22Rv1 (cell line): ENCODE results near the gene CKB.

Experiments used
- ZFX ChIP-seq: fragments of 450-650 bp; IDR thresholded peaks from 2 replicates; pipeline ENCODE4 v1.6.1; 2017; ENCODE audit warnings: antibody characterized with exemption, borderline replicate concordance
- TF ChIP-seq, protein P1 (sequence below): fragments of 450-650 bp; IDR thresholded peaks from 2 replicates; pipeline ENCODE4 v1.5.1; 2017; ENCODE audit warnings: mild to moderate bottlenecking

DNA sequence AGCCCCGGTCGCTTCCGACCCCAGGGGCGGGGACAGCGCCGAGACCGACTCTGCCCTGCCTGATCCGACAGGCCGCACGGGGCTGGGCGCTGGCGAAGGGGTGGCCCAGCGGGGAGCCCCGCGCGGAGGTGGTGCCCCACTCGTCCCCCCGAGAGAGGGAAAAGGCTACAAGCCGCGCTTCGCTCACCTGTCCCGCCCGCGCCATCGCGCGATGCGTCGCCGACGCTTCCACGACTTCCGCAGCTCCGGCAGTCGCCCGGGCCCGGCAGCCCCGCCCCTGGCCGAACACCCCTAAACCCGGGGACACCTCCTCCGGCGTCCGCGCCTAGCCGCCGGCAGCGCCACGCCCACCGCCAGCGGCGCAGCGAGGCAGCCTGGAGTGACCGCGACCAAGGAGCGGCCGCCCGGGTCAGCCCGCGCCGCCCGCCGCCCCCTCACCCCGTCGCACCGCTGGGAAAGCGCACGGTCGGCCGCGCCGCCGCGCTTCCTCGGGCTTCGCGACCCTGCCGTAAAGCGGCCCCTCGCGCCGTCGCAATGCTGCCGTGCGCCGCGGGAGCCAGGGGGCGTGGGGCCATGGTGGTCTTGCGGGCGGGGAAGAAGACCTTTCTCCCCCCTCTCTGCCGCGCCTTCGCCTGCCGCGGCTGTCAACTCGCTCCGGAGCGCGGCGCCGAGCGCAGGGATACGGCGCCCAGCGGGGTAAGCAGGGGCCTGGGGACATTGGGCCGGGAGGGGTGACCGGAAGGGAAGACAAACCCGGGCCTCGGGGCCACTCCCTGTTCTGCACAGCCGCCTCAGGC lies 40.0 kb upstream of the CKB start, which contains the start of the genes BAG5 and COA8:
- TF ChIP-seq, protein P1, sequence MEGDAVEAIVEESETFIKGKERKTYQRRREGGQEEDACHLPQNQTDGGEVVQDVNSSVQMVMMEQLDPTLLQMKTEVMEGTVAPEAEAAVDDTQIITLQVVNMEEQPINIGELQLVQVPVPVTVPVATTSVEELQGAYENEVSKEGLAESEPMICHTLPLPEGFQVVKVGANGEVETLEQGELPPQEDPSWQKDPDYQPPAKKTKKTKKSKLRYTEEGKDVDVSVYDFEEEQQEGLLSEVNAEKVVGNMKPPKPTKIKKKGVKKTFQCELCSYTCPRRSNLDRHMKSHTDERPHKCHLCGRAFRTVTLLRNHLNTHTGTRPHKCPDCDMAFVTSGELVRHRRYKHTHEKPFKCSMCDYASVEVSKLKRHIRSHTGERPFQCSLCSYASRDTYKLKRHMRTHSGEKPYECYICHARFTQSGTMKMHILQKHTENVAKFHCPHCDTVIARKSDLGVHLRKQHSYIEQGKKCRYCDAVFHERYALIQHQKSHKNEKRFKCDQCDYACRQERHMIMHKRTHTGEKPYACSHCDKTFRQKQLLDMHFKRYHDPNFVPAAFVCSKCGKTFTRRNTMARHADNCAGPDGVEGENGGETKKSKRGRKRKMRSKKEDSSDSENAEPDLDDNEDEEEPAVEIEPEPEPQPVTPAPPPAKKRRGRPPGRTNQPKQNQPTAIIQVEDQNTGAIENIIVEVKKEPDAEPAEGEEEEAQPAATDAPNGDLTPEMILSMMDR = no peak
- TF ChIP-seq ZFX = no peak
